CD4-positive, alpha-beta T cell treated with Interleukin-15 for 1 hour (primary cell): ENCODE data around the gene DUSP9.
"Not testable (repeated sequence)": the region's sequence is repeated elsewhere in the genome, so short reads cannot be mapped to it uniquely, and the experiment has no call there.

Source experiments
- DNase-seq: peaks from one replicate; pipeline ENCODE4 v3.0.0-alpha.2; 2020

DUSP9 gene

GRCh38 chrX:153674219-153674851 lies 27.3 kb downstream of the DUSP9 start:
- DNase-seq, result no peak

GRCh38 chrX:153681175-153681574 lies 34.2 kb downstream of the DUSP9 start:
- no peak for DNase-seq

GRCh38 chrX:153683486-153683885 lies 36.5 kb downstream of the DUSP9 start:
- DNase-seq, result peak; percentile 7

- peak; percentile 15 for DNase-seq
Measured at GRCh38 chrX:153684467-153685155, 37.6 kb downstream of the DUSP9 start.

GRCh38 chrX:153685156-153685536 lies 38.1 kb downstream of the DUSP9 start:
- peak; percentile 12 for DNase-seq

- peak; percentile 16 for DNase-seq
Measured at GRCh38 chrX:153685751-153686696, 39.0 kb downstream of the DUSP9 start.

- peak; percentile 10 for DNase-seq
Measured at GRCh38 chrX:153686711-153687110, 39.7 kb downstream of the DUSP9 start.

GRCh38 chrX:153687121-153688039 lies 40.4 kb downstream of the DUSP9 start, which contains the start of gene SLC6A8:
Gene SLC6A8 (plus strand): TSS chrX:153687926. CDS start chrX:153688575, 649 bp downstream.
- peak; percentile 52 for DNase-seq

- DNase-seq, result no peak
Measured at GRCh38 chrX:153688071-153688470, 41.1 kb downstream of the DUSP9 start.

- no peak for DNase-seq
Measured at GRCh38 chrX:153688506-153688905, 41.5 kb downstream of the DUSP9 start.

GRCh38 chrX:153688911-153689590 lies 42.0 kb downstream of the DUSP9 start:
- no peak for DNase-seq

- no peak for DNase-seq
Measured at GRCh38 chrX:153689654-153690465, 42.9 kb downstream of the DUSP9 start.

- no peak for DNase-seq
Measured at GRCh38 chrX:153690466-153690865, 43.5 kb downstream of the DUSP9 start.

- not testable (repeated sequence) for DNase-seq
Measured at GRCh38 chrX:153691032-153691827, 44.2 kb downstream of the DUSP9 start.

- DNase-seq, result no peak
Measured at GRCh38 chrX:153692003-153692402, 45.0 kb downstream of the DUSP9 start.

GRCh38 chrX:153692611-153693156 lies 45.7 kb downstream of the DUSP9 start:
- DNase-seq, result no peak

GRCh38 chrX:153693216-153694086 lies 46.4 kb downstream of the DUSP9 start:
- DNase-seq, result no peak

GRCh38 chrX:153694256-153694655 lies 47.3 kb downstream of the DUSP9 start:
- DNase-seq, result not testable (repeated sequence)
